ENCODE measurements around the gene RABGAP1L. TPM values are rescaled to one million over a fixed set of nuclear protein-coding genes. Genes with fewer than 3 reads are reported as not detected.

The RABGAP1L gene
- polyA plus RNA-seq, 3 donors: 35.2 to 75.3 (median 63.3) TPM

GRCh38 chr1:174797398-174797797 is 638.1 kb downstream of the RABGAP1L start:
- Mint-ChIP-seq H3K27ac (no peak overlapping the region), H3K4me3 (no peak overlapping the region), H3K36me3 (no peaks in the 10 kb centered on the region), H3K9me3 (no peaks in the 10 kb centered on the region), H3K4me1 (peaks cover under 1% of the 10 kb centered on the region), H3K27me3 (ENCODE audit: low read depth in 3 of 3) (peaks cover 0 to 3% (median 0%) of the 10 kb centered on the region in 3 donors)
- Histone ChIP-seq H3K4me1 (ENCODE audit: control insufficient read depth in 1 of 2, insufficient read depth in 2 of 2, low read length in 2 of 2) (peaks cover 17 to 18% of the 10 kb centered on the region in 2 donors), H2AFZ (ENCODE audit: insufficient read depth, low read depth, low read length, poor library complexity, severe bottlenecking) (no peak overlapping the region), H3K9me3 (replicated peaks in 1 of 2; ENCODE audit: control insufficient read depth in 1 of 2, insufficient read depth in 1 of 2, low read length in 2 of 2) (no peaks in the 10 kb centered on the region), H3K4me2 (replicated peaks; ENCODE audit: extremely low read depth, low read length, poor library complexity, severe bottlenecking) (no peak overlapping the region), H3K4me3 (replicated peaks in 1 of 3; ENCODE audit: low read depth in 2 of 3, low read length in 3 of 3) (no peak overlapping the region), H3K79me2 (ENCODE audit: insufficient read depth, low read length) (no peaks in the 10 kb centered on the region), H3K36me3 (replicated peaks in 1 of 2; ENCODE audit: control insufficient read depth in 1 of 2, insufficient read depth in 2 of 2, low read length in 2 of 2) (no peaks in the 10 kb centered on the region), H4K20me1 (ENCODE audit: insufficient read depth, low read length) (no peaks in the 10 kb centered on the region), H3K27me3 (ENCODE audit: control insufficient read depth in 2 of 2, insufficient read depth in 2 of 2, low read length in 2 of 2) (no peaks in the 10 kb centered on the region), H3K9ac (ENCODE audit: insufficient read depth, low read length, poor library complexity, severe bottlenecking) (no peak overlapping the region), H3K27ac (ENCODE audit: low read depth in 1 of 2, low read length in 2 of 2) (no peak overlapping the region)
- no peak for DNase-seq
- no peak for TF ChIP-seq CTCF (IDR thresholded peaks at IDR 0.05)
- 100% methylated on average over 2 of the region's 2 CpGs for WGBS (ENCODE audit: insufficient coverage)
- intact Hi-C loops (cut with micrococcal nuclease): no loop called here

- H3K27ac ChIP-seq (ENCODE audit: low read depth in 1 of 2, low read length in 2 of 2): peak overlapping the region in 1 of 2 donors; percentile 75
- H3K4me2 ChIP-seq (replicated peaks; ENCODE audit: extremely low read depth, low read length, poor library complexity, severe bottlenecking): peak overlapping the region; percentile 73
- no peak overlapping the region for H3K27ac Mint-ChIP-seq
- no peaks in the 10 kb centered on the region for H3K27me3 ChIP-seq (ENCODE audit: control insufficient read depth in 2 of 2, insufficient read depth in 2 of 2, low read length in 2 of 2)
- H3K36me3 ChIP-seq (replicated peaks in 1 of 2; ENCODE audit: control insufficient read depth in 1 of 2, insufficient read depth in 2 of 2, low read length in 2 of 2): no peaks in the 10 kb centered on the region
- H3K9ac ChIP-seq (ENCODE audit: insufficient read depth, low read length, poor library complexity, severe bottlenecking): no peak overlapping the region
- peak overlapping the region; percentile 90 for H2AFZ ChIP-seq (ENCODE audit: insufficient read depth, low read depth, low read length, poor library complexity, severe bottlenecking)
- H3K9me3 ChIP-seq (replicated peaks in 1 of 2; ENCODE audit: control insufficient read depth in 1 of 2, insufficient read depth in 1 of 2, low read length in 2 of 2): no peaks in the 10 kb centered on the region
- no peaks in the 10 kb centered on the region for H4K20me1 ChIP-seq (ENCODE audit: insufficient read depth, low read length)
- no peaks in the 10 kb centered on the region for H3K4me1 Mint-ChIP-seq
- no peaks in the 10 kb centered on the region for H3K9me3 Mint-ChIP-seq
- no peaks in the 10 kb centered on the region for H3K79me2 ChIP-seq (ENCODE audit: insufficient read depth, low read length)
- peaks cover 0 to 3% (median 0%) of the 10 kb centered on the region in 3 donors for H3K27me3 Mint-ChIP-seq (ENCODE audit: low read depth in 3 of 3)
- WGBS (ENCODE audit: insufficient coverage): no CpG with 5 or more reads among the region's 3 CpGs
- no peak for TF ChIP-seq CTCF (IDR thresholded peaks at IDR 0.05)
- H3K4me3 Mint-ChIP-seq: no peak overlapping the region
- intact Hi-C loops (cut with micrococcal nuclease): no loop called here
- H3K36me3 Mint-ChIP-seq: no peaks in the 10 kb centered on the region
- no peak for DNase-seq
- peak overlapping the region; percentile 67 to 86 (median 72) for H3K4me3 ChIP-seq (replicated peaks in 1 of 3; ENCODE audit: low read depth in 2 of 3, low read length in 3 of 3)
- peaks cover 17 to 18% of the 10 kb centered on the region in 2 donors for H3K4me1 ChIP-seq (ENCODE audit: control insufficient read depth in 1 of 2, insufficient read depth in 2 of 2, low read length in 2 of 2)
Observed at GRCh38 chr1:174799136-174799479, 639.8 kb downstream of the RABGAP1L start.

All from CD14-positive monocyte (primary cell).